SK-N-SH treated with all-trans-retinoic acid at 6 μM for 48 hours (cell line): ENCODE data around the gene TXLNA.

ENCODE experiments used
- ARNTL ChIP-seq: fragments of 450-650 bp; formaldehyde crosslinking; IDR thresholded peaks from 2 replicates; pipeline ENCODE4 v1.5.0; 2020; ENCODE audit warnings: low read depth, mild to moderate bottlenecking, moderate library complexity, borderline replicate concordance
- PATZ1 ChIP-seq: fragments of 250-450 bp; sonication (Bioruptor Pico); IDR thresholded peaks from 2 replicates; pipeline ENCODE4 v1.8.0; 2020; ENCODE audit warnings: mild to moderate bottlenecking, moderate library complexity, borderline replicate concordance
- ZNF565 ChIP-seq: fragments of 450-650 bp; formaldehyde crosslinking; conservative IDR thresholded peaks from 2 replicates; pipeline ENCODE4 v1.5.0; 2020; ENCODE audit warnings: low read depth, mild to moderate bottlenecking, moderate library complexity

- no peak for TF ChIP-seq ZNF565 (CRISPR knock-in tag)
- TF ChIP-seq ARNTL (CRISPR knock-in tag) = no peak
- no peak for TF ChIP-seq PATZ1 (CRISPR knock-in tag)
These were observed 36.4 kb downstream of the TXLNA start for GRCh38 chr1:32215629-32216480.
